Chondrocyte (in vitro differentiated cells): ENCODE measurements around the gene TXNIP. TPM values are rescaled to one million over a fixed set of nuclear protein-coding genes. Genes with fewer than 3 reads are reported as not detected.

ENCODE experiments used
- DNase-seq: peaks from one replicate; pipeline ENCODE4 v3.0.0; 2021; ENCODE audit warnings: mixed read lengths, low spot score
- H3K27ac Mint-ChIP-seq: one replicate; pipeline ENCODE4 v1.8.0; 2021; ENCODE audit warnings: mild to moderate bottlenecking, moderate library complexity, mixed read lengths; ENCODE audit not compliant: unreplicated experiment
- H3K27me3 Mint-ChIP-seq: 2 replicates; pipeline ENCODE4 v1.8.0; 2021; ENCODE audit warnings: low read depth, mixed read lengths
- H3K36me3 Mint-ChIP-seq: 2 replicates; pipeline ENCODE4 v1.8.0; 2021; ENCODE audit warnings: low read depth, mixed read lengths
- H3K4me1 Mint-ChIP-seq: 2 replicates; pipeline ENCODE4 v1.8.0; 2021; ENCODE audit warnings: low read depth, mild to moderate bottlenecking, mixed read lengths
- H3K4me3 Mint-ChIP-seq: one replicate; pipeline ENCODE4 v1.8.0; 2021; ENCODE audit warnings: mild to moderate bottlenecking, moderate library complexity, mixed read lengths; ENCODE audit not compliant: unreplicated experiment
- H3K9me3 Mint-ChIP-seq: 2 replicates; pipeline ENCODE4 v1.8.0; 2021; ENCODE audit warnings: low read depth, mixed read lengths
- long read RNA-seq: library from polyadenylated mRNA; stranded (forward); transcript quantifications from one replicate; pipeline ENCODE4 v2.0.0, GENCODE V29; 2021
- total RNA-seq: library from RNA; stranded (reverse); gene quantifications from 3 replicates; pipeline ENCODE4 v1.2.1, GENCODE V29; 2021
- TF ChIP-seq, protein P1 (sequence below): fragments of 200-600 bp; sonication (generic); IDR thresholded peaks from 2 replicates; pipeline ENCODE4 v1.5.0; 2021; ENCODE audit warnings: antibody characterized with exemption, mild to moderate bottlenecking, moderate library complexity

The TXNIP gene, protein sequence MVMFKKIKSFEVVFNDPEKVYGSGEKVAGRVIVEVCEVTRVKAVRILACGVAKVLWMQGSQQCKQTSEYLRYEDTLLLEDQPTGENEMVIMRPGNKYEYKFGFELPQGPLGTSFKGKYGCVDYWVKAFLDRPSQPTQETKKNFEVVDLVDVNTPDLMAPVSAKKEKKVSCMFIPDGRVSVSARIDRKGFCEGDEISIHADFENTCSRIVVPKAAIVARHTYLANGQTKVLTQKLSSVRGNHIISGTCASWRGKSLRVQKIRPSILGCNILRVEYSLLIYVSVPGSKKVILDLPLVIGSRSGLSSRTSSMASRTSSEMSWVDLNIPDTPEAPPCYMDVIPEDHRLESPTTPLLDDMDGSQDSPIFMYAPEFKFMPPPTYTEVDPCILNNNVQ
- total RNA-seq, result 3.8 to 55.5 TPM (median 4.0 TPM) in 3 replicates
- long read RNA-seq, partial matches to known transcripts, result 0 of 4 reads
- long read RNA-seq, other reads (novel, unspliced or antisense), result 1 of 4 reads

DNA sequence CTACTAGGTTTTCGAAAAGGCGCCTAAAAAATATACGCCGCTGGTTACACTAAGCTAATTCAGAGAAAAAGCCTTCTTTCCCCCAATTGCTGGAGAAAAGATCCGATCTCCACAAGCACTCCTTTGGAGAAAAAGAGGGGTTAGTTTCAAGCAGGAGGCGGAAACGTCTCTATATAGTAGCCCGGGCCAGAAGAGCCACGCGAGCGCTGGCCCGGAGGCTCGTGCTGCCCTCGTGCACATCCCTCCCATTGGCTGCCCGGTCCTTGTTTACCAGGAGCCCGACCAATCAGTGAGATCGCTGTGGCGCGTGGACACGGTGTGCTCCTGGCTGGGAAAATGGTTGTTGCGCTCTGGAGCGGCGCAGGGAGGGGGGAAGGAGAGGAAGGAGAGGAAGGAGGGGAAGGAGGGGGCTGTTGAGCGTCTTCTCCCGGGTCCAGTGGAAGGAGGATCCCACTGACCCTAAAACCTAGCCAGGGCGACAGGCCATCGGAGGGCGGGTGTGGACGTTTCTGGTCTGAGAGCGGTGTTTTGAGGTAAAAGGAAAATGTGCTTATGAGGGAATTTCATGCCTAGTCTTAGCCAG lies at the start of gene TXNIP:
Gene TXNIP (minus strand): TSS at position 147 of the 583 bp plus-strand sequence. CDS start 313 bp downstream, outside the sequence.
- H3K36me3 Mint-ChIP-seq, result peaks cover 14% of the 10 kb centered on the region
- TF ChIP-seq, protein P1, sequence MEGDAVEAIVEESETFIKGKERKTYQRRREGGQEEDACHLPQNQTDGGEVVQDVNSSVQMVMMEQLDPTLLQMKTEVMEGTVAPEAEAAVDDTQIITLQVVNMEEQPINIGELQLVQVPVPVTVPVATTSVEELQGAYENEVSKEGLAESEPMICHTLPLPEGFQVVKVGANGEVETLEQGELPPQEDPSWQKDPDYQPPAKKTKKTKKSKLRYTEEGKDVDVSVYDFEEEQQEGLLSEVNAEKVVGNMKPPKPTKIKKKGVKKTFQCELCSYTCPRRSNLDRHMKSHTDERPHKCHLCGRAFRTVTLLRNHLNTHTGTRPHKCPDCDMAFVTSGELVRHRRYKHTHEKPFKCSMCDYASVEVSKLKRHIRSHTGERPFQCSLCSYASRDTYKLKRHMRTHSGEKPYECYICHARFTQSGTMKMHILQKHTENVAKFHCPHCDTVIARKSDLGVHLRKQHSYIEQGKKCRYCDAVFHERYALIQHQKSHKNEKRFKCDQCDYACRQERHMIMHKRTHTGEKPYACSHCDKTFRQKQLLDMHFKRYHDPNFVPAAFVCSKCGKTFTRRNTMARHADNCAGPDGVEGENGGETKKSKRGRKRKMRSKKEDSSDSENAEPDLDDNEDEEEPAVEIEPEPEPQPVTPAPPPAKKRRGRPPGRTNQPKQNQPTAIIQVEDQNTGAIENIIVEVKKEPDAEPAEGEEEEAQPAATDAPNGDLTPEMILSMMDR, result no peak
- peak within 1 kb of the TSS; percentile 80 for H3K4me3 Mint-ChIP-seq
- H3K27ac Mint-ChIP-seq, result peak within 1 kb of the TSS; percentile 98
- H3K9me3 Mint-ChIP-seq, result no peaks in the 10 kb centered on the region
- no peaks in the 10 kb centered on the region for H3K27me3 Mint-ChIP-seq
- DNase-seq, result peak; percentile 98
- peaks cover 50% of the 10 kb centered on the region for H3K4me1 Mint-ChIP-seq

DNA sequence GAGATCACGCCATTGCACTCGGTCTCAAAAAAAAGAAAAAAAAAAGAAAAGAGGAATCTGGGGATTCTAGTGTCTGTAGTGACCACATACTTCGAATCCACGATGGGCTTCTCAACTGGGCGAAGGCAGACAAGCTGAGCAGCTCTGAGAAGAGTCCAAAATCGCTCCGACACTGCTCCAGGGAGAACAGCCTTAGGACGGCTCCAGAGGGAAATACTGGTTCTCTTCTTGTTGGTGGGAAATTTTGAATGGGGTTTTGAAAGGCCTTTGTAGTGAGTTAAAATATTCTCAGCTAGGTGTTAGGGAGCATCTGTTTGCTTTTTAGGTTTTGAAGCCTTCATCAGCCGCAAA lies 43.4 kb upstream of the TXNIP start:
- no peaks in the 10 kb centered on the region for H3K36me3 Mint-ChIP-seq
- H3K27me3 Mint-ChIP-seq, result no peaks in the 10 kb centered on the region
- H3K4me3 Mint-ChIP-seq, result peak overlapping the region; percentile 99
- H3K9me3 Mint-ChIP-seq, result no peaks in the 10 kb centered on the region
- peaks cover 10% of the 10 kb centered on the region for H3K4me1 Mint-ChIP-seq
- H3K27ac Mint-ChIP-seq, result peak overlapping the region; percentile 98
- no peak for DNase-seq
- TF ChIP-seq, protein P1, result no peak

DNA sequence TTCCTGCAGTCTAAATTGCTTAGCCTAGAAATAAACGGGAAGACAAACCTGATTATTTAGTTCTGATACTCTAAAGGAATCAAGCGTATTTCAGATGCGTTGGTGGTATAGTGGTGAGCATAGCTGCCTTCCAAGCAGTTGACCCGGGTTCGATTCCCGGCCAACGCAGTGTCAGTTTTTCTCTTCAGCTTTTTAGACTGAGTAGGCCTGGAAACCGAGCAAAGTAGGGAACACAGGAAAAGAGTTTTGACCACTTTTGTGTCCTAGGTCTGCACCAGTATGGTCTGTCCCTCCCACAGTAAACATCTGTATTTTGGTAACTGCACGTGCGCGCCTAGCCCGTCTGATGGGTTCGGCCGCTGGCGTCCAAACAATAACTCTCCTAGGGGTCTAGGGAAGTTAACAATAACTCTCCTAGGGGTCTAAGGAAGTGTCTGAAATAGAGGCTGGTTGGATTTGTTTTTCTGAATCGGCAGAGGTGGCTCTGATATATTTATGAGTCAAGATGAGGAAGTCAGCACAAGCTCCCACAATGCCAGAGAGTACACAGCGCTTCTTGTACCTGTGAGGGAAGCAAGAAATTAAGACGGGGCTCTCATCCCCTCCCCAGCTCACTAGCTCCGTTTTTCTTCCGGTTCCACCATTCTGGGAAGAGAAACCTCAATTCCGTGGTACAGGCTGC lies 40.7 kb upstream of the TXNIP start:
- H3K27ac Mint-ChIP-seq, result peak overlapping the region; percentile 98
- H3K36me3 Mint-ChIP-seq, result no peaks in the 10 kb centered on the region
- TF ChIP-seq, protein P1, result no peak
- H3K4me3 Mint-ChIP-seq, result peak overlapping the region; percentile 99
- DNase-seq, result no peak
- H3K27me3 Mint-ChIP-seq, result no peaks in the 10 kb centered on the region
- H3K4me1 Mint-ChIP-seq, result peaks cover 17% of the 10 kb centered on the region
- H3K9me3 Mint-ChIP-seq, result no peaks in the 10 kb centered on the region

DNA sequence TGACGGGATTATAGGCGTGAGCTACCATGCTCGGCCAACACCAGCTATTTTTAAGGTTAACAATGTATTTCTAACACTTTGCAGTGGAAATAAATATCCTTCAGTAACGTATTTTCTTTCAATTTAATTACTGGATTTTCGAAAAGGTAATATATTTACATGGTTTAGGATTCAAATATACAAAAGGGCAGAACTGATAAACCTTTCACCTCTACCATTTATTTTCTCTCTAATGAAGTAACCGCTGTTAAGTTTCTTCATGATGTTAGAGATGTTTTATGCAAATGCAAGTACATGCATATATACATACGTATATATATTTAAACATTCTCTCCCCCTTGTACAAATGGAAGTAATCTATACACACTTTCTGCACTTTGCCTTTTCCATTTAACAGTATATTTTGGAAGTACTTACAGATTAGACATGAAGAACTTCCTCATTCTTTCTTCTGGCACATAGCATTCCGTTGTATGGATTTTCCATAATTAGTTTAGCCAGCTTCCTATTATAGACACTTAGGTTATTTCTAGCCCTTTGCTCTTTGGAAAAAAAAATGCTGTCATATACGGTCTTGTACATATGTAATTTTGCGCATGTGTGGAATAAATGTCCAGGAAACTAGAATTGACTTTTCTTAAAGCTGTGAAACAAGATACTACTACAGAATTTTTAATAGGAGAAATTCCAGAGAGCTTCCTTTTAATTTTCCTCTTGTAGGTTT lies 40.0 kb upstream of the TXNIP start:
- Mint-ChIP-seq H3K36me3 (no peaks in the 10 kb centered on the region), H3K27me3 (no peaks in the 10 kb centered on the region), H3K4me3 (peak overlapping the region; percentile 99), H3K4me1 (peaks cover 17% of the 10 kb centered on the region), H3K27ac (peak overlapping the region; percentile 89), H3K9me3 (no peaks in the 10 kb centered on the region)
- TF ChIP-seq, protein P1, result no peak
- no peak for DNase-seq

DNA sequence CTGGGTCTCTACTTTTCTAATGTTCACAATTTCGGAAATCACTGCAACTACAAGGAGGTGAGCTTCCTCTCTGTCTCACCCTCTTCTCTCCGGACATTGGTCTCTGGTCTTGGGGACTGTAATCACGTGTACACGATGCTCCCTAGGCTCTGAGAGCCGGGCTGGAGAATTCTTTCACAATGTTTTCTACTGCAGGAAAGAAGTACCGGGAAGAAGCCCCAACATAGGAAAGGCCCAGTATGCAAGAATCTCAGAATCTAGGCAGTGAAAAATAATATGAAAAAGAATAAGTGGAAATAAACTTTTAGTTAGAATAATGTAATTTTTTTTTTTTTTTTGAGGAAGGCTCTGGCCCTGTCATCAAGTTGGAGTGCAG lies 38.7 kb upstream of the TXNIP start:
- peaks cover 17% of the 10 kb centered on the region for H3K4me1 Mint-ChIP-seq
- H3K4me3 Mint-ChIP-seq, result peak overlapping the region; percentile 77
- H3K9me3 Mint-ChIP-seq, result no peaks in the 10 kb centered on the region
- H3K36me3 Mint-ChIP-seq, result no peaks in the 10 kb centered on the region
- DNase-seq, result no peak
- no peaks in the 10 kb centered on the region for H3K27me3 Mint-ChIP-seq
- peak overlapping the region; percentile 89 for H3K27ac Mint-ChIP-seq
- TF ChIP-seq, protein P1, result peak; percentile 17
